NOMO-1 treated with dmso at 0.1 percent for 144 hours (cell line): ENCODE results near the gene SAAL1.

Experiments used
- DNase-seq: peaks from one replicate; lab custom pipeline; 2025; ENCODE audit not compliant: unreplicated experiment; lab: John Stamatoyannopoulos, UW

Gene SAAL1

GRCh38 chr11:18088966-18089365 lies 16.9 kb downstream of the SAAL1 start:
- peak; percentile 8 for DNase-seq

GRCh38 chr11:18088366-18088765 lies 17.5 kb downstream of the SAAL1 start:
- DNase-seq, result no peak

DNA sequence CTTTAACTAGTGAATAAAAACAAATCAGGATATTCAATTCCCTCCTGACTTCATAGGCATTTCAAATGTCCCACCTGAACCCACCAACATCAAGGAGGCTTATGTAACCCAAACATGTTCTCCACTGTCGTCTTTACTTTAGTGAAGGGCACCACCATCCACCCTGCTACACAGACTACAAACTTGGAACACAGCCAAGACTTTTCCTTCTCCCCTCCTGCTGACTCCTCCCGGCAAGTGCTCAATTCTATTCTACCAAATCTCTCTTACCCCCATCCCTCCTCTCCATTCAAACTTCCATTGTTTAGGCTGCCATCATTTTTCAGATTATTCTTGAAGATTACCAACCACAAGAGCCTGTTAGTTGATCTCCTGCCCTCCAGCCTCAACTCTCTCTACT lies 24.3 kb downstream of the SAAL1 start:
- no peak for DNase-seq

- DNase-seq, result no peak
Observed at GRCh38 chr11:18080451-18080850, 25.4 kb downstream of the SAAL1 start.

DNA sequence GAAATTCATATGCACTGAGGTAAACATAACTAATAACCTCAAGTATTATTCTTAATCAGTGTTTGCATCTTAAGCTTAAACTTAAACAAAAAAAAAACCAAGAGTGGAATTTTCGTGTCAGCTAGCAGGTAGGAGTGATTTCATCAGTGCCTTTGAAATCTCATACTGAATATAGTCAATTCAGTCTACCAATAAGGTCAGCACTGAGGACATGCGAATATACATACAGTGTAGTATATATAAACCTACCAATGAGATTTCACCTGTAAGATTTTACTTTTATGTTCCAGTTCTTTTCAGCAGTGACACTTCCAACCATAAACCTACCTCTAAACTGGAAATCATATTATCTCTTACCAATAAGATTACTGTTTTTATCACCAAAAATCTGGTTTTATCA lies 27.0 kb downstream of the SAAL1 start:
- no peak for DNase-seq

GRCh38 chr11:18075444-18075843 lies 30.4 kb downstream of the SAAL1 start:
- DNase-seq, result no peak

DNA sequence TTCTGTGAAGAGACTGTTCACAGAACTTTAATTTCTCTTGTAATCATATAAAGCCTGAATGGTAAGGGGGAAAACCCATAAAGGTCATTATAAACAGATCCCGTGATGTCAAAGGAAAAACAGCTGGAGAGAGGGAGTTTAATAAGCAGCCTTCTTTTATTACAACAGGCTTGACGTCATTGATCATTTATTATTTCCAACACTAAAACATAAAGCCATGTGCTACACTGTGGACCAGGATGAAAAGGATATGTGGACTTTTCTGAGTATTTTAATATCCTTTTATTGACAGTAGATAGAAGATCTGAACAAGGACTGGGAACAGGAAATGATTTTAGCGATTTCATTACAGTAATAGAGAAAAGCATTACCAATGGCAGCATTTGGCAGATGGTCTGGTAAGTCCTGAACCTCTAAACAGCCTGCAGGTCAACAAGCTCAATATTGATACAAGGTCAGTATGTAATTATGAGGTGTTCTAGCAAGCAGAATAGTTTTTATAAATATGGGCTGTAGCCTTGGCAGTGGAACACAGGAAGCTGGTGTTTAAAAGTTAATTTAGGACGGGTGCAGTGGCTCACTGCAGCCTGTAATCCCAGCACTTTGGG lies 34.7 kb downstream of the SAAL1 start:
- DNase-seq, result no peak

GRCh38 chr11:18067372-18067771 lies 38.5 kb downstream of the SAAL1 start:
- DNase-seq, result no peak

DNA sequence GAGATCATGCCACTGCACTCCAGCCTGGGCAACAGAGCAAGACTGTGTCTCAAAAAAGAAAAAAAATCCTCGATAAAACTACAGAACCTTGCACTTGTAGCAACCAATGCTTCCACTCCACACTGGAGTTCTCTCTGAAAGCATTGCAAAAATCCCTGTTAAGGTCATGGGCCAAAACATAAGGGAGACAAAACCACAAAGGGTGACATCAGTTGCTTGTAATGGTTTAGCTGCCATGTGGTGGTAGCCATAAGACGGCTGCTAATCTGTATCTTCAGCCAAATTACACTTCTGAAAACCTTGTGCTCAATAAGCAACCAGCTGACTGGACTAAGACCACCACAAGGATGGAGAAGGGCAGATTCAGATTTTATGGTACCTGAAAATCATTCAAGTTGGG lies 39.3 kb downstream of the SAAL1 start:
- DNase-seq, result no peak

- no peak for DNase-seq
Observed at GRCh38 chr11:18065572-18065971, 40.3 kb downstream of the SAAL1 start.

- no peak for DNase-seq
Observed at GRCh38 chr11:18064450-18065054, 41.3 kb downstream of the SAAL1 start.

DNA sequence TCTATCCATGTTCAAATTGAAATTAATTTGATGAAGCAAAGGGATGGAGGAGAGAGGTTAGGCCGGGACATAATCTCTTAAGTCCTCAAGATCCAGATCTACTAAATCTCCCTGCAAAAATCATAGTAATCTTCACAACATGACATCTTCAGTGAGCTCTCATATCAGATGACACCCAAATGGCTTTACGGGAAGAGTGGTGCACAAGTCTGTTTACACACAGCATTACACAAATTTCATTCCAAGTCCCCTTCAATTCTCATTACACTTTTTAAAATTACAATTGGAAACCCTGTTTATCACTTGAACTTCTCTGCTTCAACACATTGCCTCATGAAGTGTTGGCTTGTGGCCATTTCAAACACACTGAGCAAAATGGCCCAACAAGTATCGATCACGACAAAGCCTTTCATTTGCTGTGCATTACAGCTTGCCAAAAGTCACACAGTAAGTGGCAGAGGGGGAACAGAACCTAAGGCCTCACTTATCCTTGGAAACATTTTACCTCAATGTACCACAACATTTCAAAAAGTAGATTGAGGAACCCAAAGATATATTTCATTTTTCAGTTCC lies 41.9 kb downstream of the SAAL1 start:
- no peak for DNase-seq

- DNase-seq, result no peak
Observed at GRCh38 chr11:18063125-18063524, 42.8 kb downstream of the SAAL1 start.

DNA sequence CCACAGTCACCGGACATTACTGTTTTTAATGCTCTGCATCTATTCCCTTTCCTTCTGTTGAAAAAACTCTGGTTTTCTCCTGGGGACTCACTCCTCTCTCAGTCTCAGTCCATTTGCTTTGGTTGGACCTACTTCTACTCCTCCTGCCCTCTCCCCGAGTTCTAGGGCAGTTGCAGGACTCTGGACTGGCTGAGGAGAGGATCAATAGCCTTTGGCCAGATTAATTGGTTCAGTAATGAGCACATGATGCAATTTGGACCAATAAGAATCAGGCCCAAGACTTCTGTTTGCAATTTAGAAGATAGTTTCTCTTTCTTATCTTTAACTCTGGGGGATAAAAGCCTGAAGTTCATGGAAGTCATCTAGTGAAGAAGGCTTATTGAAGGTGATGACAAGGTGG lies 44.5 kb downstream of the SAAL1 start:
- DNase-seq, result no peak

DNA sequence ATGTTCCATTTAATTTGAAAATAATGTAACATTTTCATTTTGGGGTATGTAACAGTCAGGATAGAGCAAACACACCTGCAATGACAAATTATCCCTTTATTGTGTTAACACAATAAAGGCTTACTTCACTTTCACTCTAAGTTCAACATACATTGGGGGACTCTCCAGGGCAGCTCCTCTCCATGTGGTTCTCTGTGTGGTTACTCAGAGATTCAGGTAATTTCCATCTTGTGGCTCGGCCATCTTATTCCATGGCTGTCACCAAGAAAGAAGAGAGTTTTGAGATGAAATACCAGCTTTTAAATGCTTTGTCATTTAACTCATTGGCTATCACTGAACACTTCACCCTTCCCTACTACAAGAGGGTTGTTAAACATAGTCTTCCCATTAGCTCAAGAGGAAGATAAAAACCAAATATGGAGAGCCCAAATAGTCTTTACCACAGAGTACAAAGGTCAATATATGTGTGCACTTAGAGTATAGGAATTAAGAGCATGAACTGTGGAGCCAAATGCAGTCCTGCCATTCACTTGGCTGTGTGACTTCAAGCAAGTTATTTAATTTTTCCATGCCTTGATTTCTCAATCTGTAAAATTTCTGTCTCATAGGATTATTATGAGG lies 49.2 kb downstream of the SAAL1 start:
- DNase-seq, result no peak

- no peak for DNase-seq
Observed at GRCh38 chr11:18054511-18055103, 51.3 kb downstream of the SAAL1 start.

GRCh38 chr11:18050848-18051247 lies 55.0 kb downstream of the SAAL1 start:
- peak; percentile 9 for DNase-seq

GRCh38 chr11:18046116-18046777 lies 59.6 kb downstream of the SAAL1 start, which contains the start of gene TPH1:
TSS of gene TPH1 (minus strand) at chr11:18046269. CDS start at chr11:18040762, 5,507 bp downstream.
- DNase-seq, result no peak

- DNase-seq, result no peak
Observed at GRCh38 chr11:18036456-18036855, 69.4 kb downstream of the SAAL1 start.
